Suprapubic skin (tissue), 4 donors: Measurements from ENCODE around the gene F2RL3. TPM values are rescaled to one million over a fixed set of nuclear protein-coding genes. Genes with fewer than 3 reads are reported as not detected.

ENCODE experiments used
- DNase-seq, 2 donors: peaks; one replicate each; pipeline ENCODE4 v3.0.0-alpha.2; 2019; ENCODE audit warnings: low spot score in 2 of 2
- H3K27ac ChIP-seq: fragments of 200-600 bp; sonication (generic); one replicate; pipeline ENCODE4 v1.5.1; 2019
- H3K27me3 ChIP-seq: fragments of 200-600 bp; sonication (generic); one replicate; pipeline ENCODE4 v1.5.1; 2019
- H3K36me3 ChIP-seq: fragments of 200-600 bp; sonication (generic); one replicate; pipeline ENCODE4 v1.5.1; 2019
- H3K4me1 ChIP-seq: fragments of 200-600 bp; sonication (generic); one replicate; pipeline ENCODE4 v1.5.1; 2019
- H3K4me3 ChIP-seq: fragments of 200-600 bp; sonication (generic); one replicate; pipeline ENCODE4 v1.5.1; 2019; ENCODE audit warnings: mild to moderate bottlenecking
- H3K9me3 ChIP-seq: fragments of 200-600 bp; sonication (generic); one replicate; pipeline ENCODE4 v1.5.1; 2019
- EP300 ChIP-seq: sonication (generic); formaldehyde crosslinking; IDR thresholded peaks from one replicate; pipeline ENCODE4 v1.6.1; 2017; ENCODE audit warnings: antibody characterized with exemption
- POLR2A ChIP-seq, 2 donors: fragments of 450-650 bp; IDR thresholded peaks; one replicate each; pipeline ENCODE4 v1.6.1; 2017; ENCODE audit warnings: antibody characterized with exemption in 2 of 2, mild to moderate bottlenecking in 2 of 2, moderate library complexity in 2 of 2
- POLR2AphosphoS5 ChIP-seq, 3 donors: sonication (generic); formaldehyde crosslinking; IDR thresholded peaks; one replicate each; pipeline ENCODE4 v1.6.1; 2017; ENCODE audit warnings: antibody characterized with exemption in 3 of 3
- WGBS: methylation state at CpG from one replicate; pipeline ENCODE4 v1.1.5; 2018; 5-methylcytosine and 5-hydroxymethylcytosine counted together
- total RNA-seq, 4 donors: library from RNA; depleted of rRNA; stranded (reverse); fragments of >200 nt; gene quantifications; one replicate each; pipeline ENCODE4 v1.1.0, GENCODE V29; 2016
- TF ChIP-seq, protein P1 (sequence below), 2 donors: fragments of 200-600 bp in 1 of 2; fragments of 450-650 bp in 1 of 2; sonication (generic) in 1 of 2; IDR thresholded peaks; one replicate each; pipeline ENCODE4 v1.5.1; 2016 to 2019; ENCODE audit warnings: antibody characterized with exemption in 2 of 2, mild to moderate bottlenecking in 1 of 2, moderate library complexity in 1 of 2

F2RL3 gene
- total RNA-seq, 4 donors from 2014 or later = 0.57 to 3.9 (median 1.2) TPM

DNA sequence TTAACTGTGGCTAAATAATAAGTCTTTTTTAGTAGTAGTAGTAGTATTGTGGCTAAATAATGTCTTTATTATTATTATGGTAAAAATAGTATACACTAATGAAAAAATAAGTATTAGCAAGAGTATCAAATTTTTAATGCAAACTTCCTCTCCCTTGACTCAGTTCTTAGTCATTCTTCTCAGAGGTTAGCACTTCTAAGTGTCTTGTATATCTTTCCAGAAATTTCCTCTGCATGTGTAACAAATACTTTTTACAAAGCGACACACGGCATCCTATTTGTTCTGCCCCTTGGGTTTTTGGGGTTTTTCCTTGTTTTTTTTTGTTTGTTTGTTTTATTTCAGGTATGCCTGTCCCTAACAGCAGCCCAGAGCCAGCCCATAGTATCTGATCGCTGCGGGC is 38.7 kb upstream of the F2RL3 start:
- H3K27ac ChIP-seq = no peak overlapping the region
- H3K4me1 ChIP-seq = no peaks in the 10 kb centered on the region
- H3K9me3 ChIP-seq = no peaks in the 10 kb centered on the region
- H3K4me3 ChIP-seq = no peak overlapping the region
- DNase-seq = no peak
- H3K36me3 ChIP-seq = peaks cover 98% of the 10 kb centered on the region
- H3K27me3 ChIP-seq = no peaks in the 10 kb centered on the region
- TF ChIP-seq EP300 = no peak
- TF ChIP-seq, protein P1, sequence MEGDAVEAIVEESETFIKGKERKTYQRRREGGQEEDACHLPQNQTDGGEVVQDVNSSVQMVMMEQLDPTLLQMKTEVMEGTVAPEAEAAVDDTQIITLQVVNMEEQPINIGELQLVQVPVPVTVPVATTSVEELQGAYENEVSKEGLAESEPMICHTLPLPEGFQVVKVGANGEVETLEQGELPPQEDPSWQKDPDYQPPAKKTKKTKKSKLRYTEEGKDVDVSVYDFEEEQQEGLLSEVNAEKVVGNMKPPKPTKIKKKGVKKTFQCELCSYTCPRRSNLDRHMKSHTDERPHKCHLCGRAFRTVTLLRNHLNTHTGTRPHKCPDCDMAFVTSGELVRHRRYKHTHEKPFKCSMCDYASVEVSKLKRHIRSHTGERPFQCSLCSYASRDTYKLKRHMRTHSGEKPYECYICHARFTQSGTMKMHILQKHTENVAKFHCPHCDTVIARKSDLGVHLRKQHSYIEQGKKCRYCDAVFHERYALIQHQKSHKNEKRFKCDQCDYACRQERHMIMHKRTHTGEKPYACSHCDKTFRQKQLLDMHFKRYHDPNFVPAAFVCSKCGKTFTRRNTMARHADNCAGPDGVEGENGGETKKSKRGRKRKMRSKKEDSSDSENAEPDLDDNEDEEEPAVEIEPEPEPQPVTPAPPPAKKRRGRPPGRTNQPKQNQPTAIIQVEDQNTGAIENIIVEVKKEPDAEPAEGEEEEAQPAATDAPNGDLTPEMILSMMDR (IDR thresholded peaks at IDR 0.05) = no peak
- no peak for TF ChIP-seq POLR2A (IDR thresholded peaks at IDR 0.05)
- no peak for TF ChIP-seq POLR2AphosphoS5 (IDR thresholded peaks at IDR 0.05)
- 97% methylated on average over 4 of the region's 4 CpGs for WGBS

DNA sequence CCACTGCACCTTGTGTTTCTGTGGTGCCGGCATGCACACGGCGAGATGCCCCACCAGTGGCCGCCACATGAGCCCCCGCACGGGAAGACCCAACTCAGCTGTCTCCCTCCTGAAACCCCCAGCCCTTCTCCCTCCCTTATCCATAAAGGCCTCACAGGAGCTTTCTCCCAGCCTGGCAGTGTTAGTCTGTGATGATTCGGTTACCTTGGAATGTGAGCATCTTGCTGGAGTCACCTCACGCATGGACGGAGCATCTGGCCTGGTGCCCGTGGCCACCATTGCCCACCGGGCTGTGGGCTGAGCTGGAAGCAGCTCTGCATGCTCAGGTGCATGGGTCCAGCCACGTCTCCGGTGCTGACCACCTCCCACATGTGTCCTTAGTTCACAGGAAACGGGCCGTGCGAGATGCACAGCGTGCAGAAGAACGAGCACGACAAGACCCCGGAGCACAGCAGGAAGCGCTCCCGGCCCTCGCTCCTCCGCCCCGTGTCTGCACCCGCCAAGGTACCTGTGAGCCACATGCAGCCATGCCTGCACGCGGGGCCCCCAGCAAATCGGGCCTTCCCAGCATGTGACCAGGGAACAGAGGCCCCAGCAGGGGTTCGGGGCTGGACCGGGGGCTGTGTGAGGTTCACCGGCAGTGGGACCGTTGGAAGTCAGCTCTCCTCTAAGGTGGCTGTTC is 37.6 kb upstream of the F2RL3 start:
- Histone ChIP-seq H3K27me3 (no peaks in the 10 kb centered on the region), H3K9me3 (no peaks in the 10 kb centered on the region), H3K27ac (no peak overlapping the region), H3K36me3 (peaks cover 95% of the 10 kb centered on the region), H3K4me1 (no peaks in the 10 kb centered on the region), H3K4me3 (no peak overlapping the region)
- no peak for DNase-seq
- TF ChIP-seq POLR2A (IDR thresholded peaks at IDR 0.05) (no peak), EP300 (no peak), POLR2AphosphoS5 (IDR thresholded peaks at IDR 0.05) (no peak)
- TF ChIP-seq, protein P1 (IDR thresholded peaks at IDR 0.05) = no peak
- WGBS = 93% methylated on average over 18 of the region's 33 CpGs

DNA sequence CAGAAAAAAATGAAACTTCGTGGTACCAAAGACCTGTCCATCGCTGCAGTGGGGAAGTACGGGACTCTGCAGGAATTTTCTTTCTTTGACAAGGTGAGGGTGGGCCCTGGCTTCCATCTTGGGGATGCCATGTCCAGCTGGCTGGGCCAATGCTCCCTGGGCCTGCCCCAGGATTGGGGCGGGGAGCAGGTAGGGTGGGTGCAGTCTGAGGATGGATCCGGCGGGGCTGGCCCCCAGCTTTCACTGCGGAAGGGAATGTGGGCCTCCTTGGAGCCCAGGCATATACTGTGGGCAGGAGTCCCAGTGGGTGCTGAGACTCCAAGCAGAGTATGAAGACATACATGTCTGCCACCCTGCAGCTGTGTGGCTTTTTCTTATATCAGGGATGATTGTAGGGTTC is 35.7 kb upstream of the F2RL3 start:
- Histone ChIP-seq H3K27ac (no peak overlapping the region), H3K4me3 (no peak overlapping the region), H3K9me3 (no peaks in the 10 kb centered on the region), H3K27me3 (no peaks in the 10 kb centered on the region), H3K4me1 (no peaks in the 10 kb centered on the region), H3K36me3 (peaks cover 90% of the 10 kb centered on the region)
- TF ChIP-seq POLR2AphosphoS5 (IDR thresholded peaks at IDR 0.05) = no peak
- TF ChIP-seq EP300 = no peak
- TF ChIP-seq, protein P1 (IDR thresholded peaks at IDR 0.05) = no peak
- no peak for TF ChIP-seq POLR2A (IDR thresholded peaks at IDR 0.05)
- DNase-seq = no peak
- whole genome bisulfite sequencing = 94% methylated on average over 7 of the region's 7 CpGs

GRCh38 chr19:16856091-16856490 is 32.7 kb upstream of the F2RL3 start:
- Histone ChIP-seq H3K9me3 (no peaks in the 10 kb centered on the region), H3K4me1 (no peaks in the 10 kb centered on the region), H3K4me3 (no peak overlapping the region), H3K27me3 (no peaks in the 10 kb centered on the region), H3K36me3 (peaks cover 79% of the 10 kb centered on the region), H3K27ac (no peak overlapping the region)
- 95% methylated on average over 9 of the region's 9 CpGs for WGBS
- TF ChIP-seq POLR2A (IDR thresholded peaks at IDR 0.05) = no peak
- no peak for TF ChIP-seq POLR2AphosphoS5 (IDR thresholded peaks at IDR 0.05)
- no peak for TF ChIP-seq EP300
- TF ChIP-seq, protein P1 (IDR thresholded peaks at IDR 0.05) = no peak
- DNase-seq = no peak

- H3K4me3 ChIP-seq = no peak overlapping the region
- no peaks in the 10 kb centered on the region for H3K4me1 ChIP-seq
- H3K27me3 ChIP-seq = no peaks in the 10 kb centered on the region
- H3K36me3 ChIP-seq = peaks cover 75% of the 10 kb centered on the region
- no peak for DNase-seq
- no peak overlapping the region for H3K27ac ChIP-seq
- 96% methylated on average over 7 of the region's 7 CpGs for WGBS
- no peaks in the 10 kb centered on the region for H3K9me3 ChIP-seq
- TF ChIP-seq, protein P1 (IDR thresholded peaks at IDR 0.05) = no peak
- TF ChIP-seq POLR2A (IDR thresholded peaks at IDR 0.05) = no peak
- no peak for TF ChIP-seq EP300
- TF ChIP-seq POLR2AphosphoS5 (IDR thresholded peaks at IDR 0.05) = no peak
Observed at GRCh38 chr19:16859626-16860025, 29.2 kb upstream of the F2RL3 start.
